Measurements from ENCODE around the gene TIMP3. TPM values are rescaled to one million over a fixed set of nuclear protein-coding genes. Genes with fewer than 3 reads are reported as not detected.

TIMP3 gene
- total and polyA plus RNA-seq, 11 donors: 112 to 629 (median 152) TPM

DNA sequence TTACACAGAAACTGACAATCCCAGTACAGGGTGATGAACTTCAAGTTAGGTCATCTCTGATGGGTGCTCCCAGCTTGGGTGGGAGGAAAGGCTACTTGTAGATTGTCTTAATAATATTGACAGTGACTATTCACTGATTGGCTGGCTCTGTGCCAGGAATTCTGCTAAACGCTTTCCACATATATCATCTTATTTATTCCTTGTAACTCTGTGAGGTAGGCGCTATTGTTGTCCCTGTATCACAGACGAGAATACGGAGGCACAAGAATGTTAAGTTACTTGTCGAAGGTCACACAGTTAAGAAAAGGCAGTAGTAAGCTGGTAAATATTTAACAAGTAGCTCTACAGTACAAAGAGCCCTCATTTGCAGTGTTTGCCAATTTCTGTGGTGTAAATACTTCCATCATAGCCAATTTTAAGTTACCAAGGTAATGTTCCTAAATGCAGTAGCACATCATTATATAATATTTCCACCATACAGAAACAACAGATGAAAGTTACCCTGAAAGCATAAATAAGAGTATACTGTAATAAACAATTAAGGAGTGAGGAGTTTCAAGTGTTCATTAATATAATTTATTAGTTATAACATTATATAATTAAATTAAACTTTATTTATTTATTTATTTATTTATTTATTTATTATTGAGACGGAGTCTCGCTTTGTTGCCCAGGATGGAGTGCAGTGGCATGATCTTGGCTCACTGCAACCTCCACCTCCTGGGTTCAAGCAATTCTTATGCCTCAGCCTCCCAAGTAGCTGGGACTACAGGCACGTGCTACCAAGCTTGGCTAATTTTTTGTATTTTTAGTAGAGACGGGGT lies 11.5 kb upstream of the TIMP3 start:
- H3K36me3 ChIP-seq: no peaks in the 10 kb centered on the region
- H3K9me3 ChIP-seq: peaks cover 0 to 6% (median 0%) of the 10 kb centered on the region in 12 donors
- intact Hi-C loops (cut with DNase I): no loop called here
- H3K27me3 ChIP-seq: no peaks in the 10 kb centered on the region
- TF ChIP-seq POLR2A (IDR thresholded peaks at IDR 0.05): no peak
- no peak for TF ChIP-seq CTCF (IDR thresholded peaks at IDR 0.05)
- H3K27ac ChIP-seq: peak overlapping the region in 1 of 12 donors; percentile 21
- H3K4me3 ChIP-seq: no peak overlapping the region
- WGBS, 4 donors: 90 to 94% (median 93%) methylated on average over 9 of the region's 9 CpGs
- ATAC-seq: no peak
- H3K4me1 ChIP-seq: peaks cover 0 to 11% (median 2%) of the 10 kb centered on the region in 12 donors
- DNase-seq: no peak

GRCh38 chr22:32791056-32791455 lies 10.4 kb upstream of the TIMP3 start:
- ATAC-seq (no peak), DNase-seq (no peak)
- intact Hi-C loops (cut with DNase I): no loop called here
- no peaks in the 10 kb centered on the region for H3K27me3 ChIP-seq
- no peak for TF ChIP-seq POLR2A (IDR thresholded peaks at IDR 0.05)
- no peak for TF ChIP-seq CTCF (IDR thresholded peaks at IDR 0.05)
- peaks cover 0 to 11% (median 0%) of the 10 kb centered on the region in 12 donors for H3K4me1 ChIP-seq
- peaks cover 0 to 6% (median 0%) of the 10 kb centered on the region in 12 donors for H3K9me3 ChIP-seq
- no peaks in the 10 kb centered on the region for H3K36me3 ChIP-seq
- no peak overlapping the region for H3K27ac ChIP-seq
- no peak overlapping the region for H3K4me3 ChIP-seq
- WGBS, 4 donors: 89 to 95% (median 91%) methylated on average over 6 of the region's 6 CpGs

GRCh38 chr22:32791485-32791884 lies 10.0 kb upstream of the TIMP3 start:
- DNase-seq: no peak
- WGBS, 4 donors: 88 to 95% (median 91%) methylated on average over 7 of the region's 7 CpGs
- ATAC-seq: no peak
- no peak overlapping the region for H3K27ac ChIP-seq
- H3K4me1 ChIP-seq: peaks cover 0 to 15% (median 2%) of the 10 kb centered on the region in 12 donors
- no peaks in the 10 kb centered on the region for H3K36me3 ChIP-seq
- intact Hi-C loops (cut with DNase I): no loop called here
- no peak overlapping the region for H3K4me3 ChIP-seq
- TF ChIP-seq POLR2A (IDR thresholded peaks at IDR 0.05): no peak
- no peak for TF ChIP-seq CTCF (IDR thresholded peaks at IDR 0.05)
- H3K9me3 ChIP-seq: peaks cover 0 to 6% (median 0%) of the 10 kb centered on the region in 12 donors
- no peaks in the 10 kb centered on the region for H3K27me3 ChIP-seq

GRCh38 chr22:32793589-32793988 lies 7.9 kb upstream of the TIMP3 start:
- H3K4me3 ChIP-seq: no peak overlapping the region
- H3K4me1 ChIP-seq: peaks cover 0 to 24% (median 8%) of the 10 kb centered on the region in 12 donors
- H3K9me3 ChIP-seq: peaks cover 0 to 6% (median 0%) of the 10 kb centered on the region in 12 donors
- DNase-seq: no peak
- no peaks in the 10 kb centered on the region for H3K36me3 ChIP-seq
- H3K27me3 ChIP-seq: no peaks in the 10 kb centered on the region
- TF ChIP-seq POLR2A (IDR thresholded peaks at IDR 0.05) (no peak), CTCF (IDR thresholded peaks at IDR 0.05) (no peak)
- intact Hi-C loops (cut with DNase I): no loop called here
- no peak for ATAC-seq
- H3K27ac ChIP-seq: no peak overlapping the region

Data from heart left ventricle (tissue), 16 donors.